NB4 (cell line): ENCODE data around the gene FPR1.

Source experiments
- DNase-seq: peaks from one replicate; pipeline ENCODE4 v3.0.0; 2010; ENCODE audit warnings: low read depth
- H3K4me3 ChIP-seq: one replicate; pipeline ENCODE4 v1.5.1; 2011; ENCODE audit warnings: mild to moderate bottlenecking, low read depth, low read length, moderate library complexity
- CTCF ChIP-seq: IDR thresholded peaks from one replicate; pipeline ENCODE4 v1.5.1; 2012; ENCODE audit warnings: low read depth, low read length
- MAX ChIP-seq: IDR thresholded peaks from 2 replicates; pipeline ENCODE4 v1.6.1; 2011; ENCODE audit warnings: low read depth, low read length
- MYC ChIP-seq: IDR thresholded peaks from 2 replicates; pipeline ENCODE4 v1.6.1; 2011; ENCODE audit warnings: low read depth, low read length
- POLR2A ChIP-seq: IDR thresholded peaks from 2 replicates; pipeline ENCODE4 v1.6.1; 2011; ENCODE audit warnings: mild to moderate bottlenecking; ENCODE audit not compliant: insufficient read length; ENCODE audit errors: extremely low read depth

FPR1 gene

GRCh38 chr19:51711702-51712101 lies 40.0 kb downstream of the FPR1 start:
- H3K4me3 ChIP-seq = no peak overlapping the region
- no peak for DNase-seq
- TF ChIP-seq MAX (no peak), POLR2A (no peak), CTCF (no peak), MYC (no peak)

- H3K4me3 ChIP-seq = no peak overlapping the region
- DNase-seq = no peak
- no peak for TF ChIP-seq MYC
Measured at GRCh38 chr19:51710163-51710562, 41.5 kb downstream of the FPR1 start.

- no peak for TF ChIP-seq POLR2A
- no peak for TF ChIP-seq MAX
- TF ChIP-seq CTCF = no peak
- TF ChIP-seq MYC = no peak
- no peak overlapping the region for H3K4me3 ChIP-seq
- no peak for DNase-seq
Measured at GRCh38 chr19:51709575-51709974, 42.1 kb downstream of the FPR1 start.

GRCh38 chr19:51708811-51709210 lies 42.9 kb downstream of the FPR1 start:
- TF ChIP-seq POLR2A (no peak), MAX (no peak), MYC (no peak), CTCF (no peak)
- DNase-seq = no peak
- H3K4me3 ChIP-seq = no peak overlapping the region

GRCh38 chr19:51706885-51707284 lies 44.8 kb downstream of the FPR1 start:
- no peak for TF ChIP-seq MYC
- H3K4me3 ChIP-seq = no peak overlapping the region
- DNase-seq = no peak

- no peak overlapping the region for H3K4me3 ChIP-seq
- TF ChIP-seq MAX (no peak), POLR2A (no peak), CTCF (no peak), MYC (no peak)
- DNase-seq = no peak
Measured at GRCh38 chr19:51706296-51706695, 45.4 kb downstream of the FPR1 start.

GRCh38 chr19:51704626-51705025 lies 47.1 kb downstream of the FPR1 start:
- DNase-seq = no peak
- TF ChIP-seq MAX (no peak), MYC (no peak), CTCF (no peak), POLR2A (no peak)
- peak overlapping the region; percentile 74 for H3K4me3 ChIP-seq
